Vagina (tissue), 2 donors: ENCODE measurements around the gene ZNF592. TPM values are rescaled to one million over a fixed set of nuclear protein-coding genes. Genes with fewer than 3 reads are reported as not detected.

Experiments used
- DNase-seq, 2 donors: peaks; one replicate each; pipeline ENCODE4 v3.0.0-alpha.2; 2017; ENCODE audit errors: extremely low spot score in 2 of 2
- H3K27ac ChIP-seq: fragments of 200-600 bp; sonication (generic); one replicate; pipeline ENCODE4 v1.5.1; 2019
- H3K27me3 ChIP-seq: fragments of 200-600 bp; sonication (generic); one replicate; pipeline ENCODE4 v1.5.1; 2019
- H3K36me3 ChIP-seq, 2 donors: fragments of 200-600 bp; sonication (generic); one replicate each; pipeline ENCODE4 v1.5.1; 2017 to 2019
- H3K4me1 ChIP-seq: fragments of 200-600 bp; sonication (generic); one replicate; pipeline ENCODE4 v1.5.1; 2019
- H3K4me3 ChIP-seq, 2 donors: fragments of 200-600 bp; sonication (generic); 1 replicate in 1 of 2; 2 replicates in 1 of 2; pipeline ENCODE4 v1.5.1; 2016 to 2019
- H3K9me3 ChIP-seq: fragments of 200-600 bp; sonication (generic); one replicate; pipeline ENCODE4 v1.5.1; 2019
- POLR2A ChIP-seq, 2 donors: fragments of 450-650 bp; IDR thresholded peaks; one replicate each; pipeline ENCODE4 v1.6.1; 2017; ENCODE audit warnings: antibody characterized with exemption in 2 of 2, mild to moderate bottlenecking in 2 of 2, moderate library complexity in 2 of 2
- POLR2AphosphoS5 ChIP-seq, 2 donors: sonication (generic); formaldehyde crosslinking; IDR thresholded peaks; one replicate each; pipeline ENCODE4 v1.9.0; 2017; ENCODE audit warnings: antibody characterized with exemption in 2 of 2, mild to moderate bottlenecking in 2 of 2, low read depth in 1 of 2; ENCODE audit not compliant: insufficient read depth in 1 of 2
- intact Hi-C: fragments of 100-400 bp; cut with DNase I; formaldehyde crosslinking; loops from one replicate; pipeline ENCODE4 v1.15.1; 2023
- total RNA-seq: library from RNA; depleted of rRNA; stranded (reverse); fragments of >200 nt; gene quantifications from one replicate; pipeline ENCODE4 v1.2.3, GENCODE V29; 2016
- TF ChIP-seq, protein P1 (sequence below), 3 experiments: fragments of 450-650 bp in 2 of 3; fragments of 200-600 bp in 1 of 3; sonication (generic) in 1 of 3; IDR thresholded peaks; one replicate each; pipeline ENCODE4 v1.5.1; 2017 to 2019; ENCODE audit warnings: antibody characterized with exemption in 3 of 3, mild to moderate bottlenecking in 2 of 3, moderate library complexity in 2 of 3

ZNF592 gene
- total RNA-seq, 1 donor from 2014 or later: 21.6 TPM

DNA sequence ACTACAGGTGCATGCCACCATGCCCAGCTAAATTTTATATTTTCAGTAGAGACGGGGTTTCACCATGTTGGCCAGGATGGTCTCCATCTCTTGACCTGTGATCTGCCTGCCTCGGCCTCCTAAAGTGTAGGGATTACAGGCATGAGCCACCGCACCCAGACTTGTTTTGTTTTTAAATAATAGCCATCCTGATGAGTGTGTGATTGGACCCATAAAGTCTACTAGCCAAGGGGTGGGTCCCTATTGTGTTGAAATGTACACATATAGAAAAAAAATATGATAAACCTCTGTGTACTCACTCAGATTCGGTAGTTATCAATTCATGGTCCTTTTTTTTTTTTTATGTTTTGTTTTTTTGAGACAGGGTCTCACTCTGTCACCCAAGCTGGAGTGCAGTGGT is 17.3 kb downstream of the ZNF592 start:
- intact Hi-C loops: no loop called here
- no peak overlapping the region for H3K4me3 ChIP-seq
- H3K27me3 ChIP-seq: no peaks in the 10 kb centered on the region
- peaks cover 44% of the 10 kb centered on the region for H3K4me1 ChIP-seq
- no peak for DNase-seq
- TF ChIP-seq, protein P1, sequence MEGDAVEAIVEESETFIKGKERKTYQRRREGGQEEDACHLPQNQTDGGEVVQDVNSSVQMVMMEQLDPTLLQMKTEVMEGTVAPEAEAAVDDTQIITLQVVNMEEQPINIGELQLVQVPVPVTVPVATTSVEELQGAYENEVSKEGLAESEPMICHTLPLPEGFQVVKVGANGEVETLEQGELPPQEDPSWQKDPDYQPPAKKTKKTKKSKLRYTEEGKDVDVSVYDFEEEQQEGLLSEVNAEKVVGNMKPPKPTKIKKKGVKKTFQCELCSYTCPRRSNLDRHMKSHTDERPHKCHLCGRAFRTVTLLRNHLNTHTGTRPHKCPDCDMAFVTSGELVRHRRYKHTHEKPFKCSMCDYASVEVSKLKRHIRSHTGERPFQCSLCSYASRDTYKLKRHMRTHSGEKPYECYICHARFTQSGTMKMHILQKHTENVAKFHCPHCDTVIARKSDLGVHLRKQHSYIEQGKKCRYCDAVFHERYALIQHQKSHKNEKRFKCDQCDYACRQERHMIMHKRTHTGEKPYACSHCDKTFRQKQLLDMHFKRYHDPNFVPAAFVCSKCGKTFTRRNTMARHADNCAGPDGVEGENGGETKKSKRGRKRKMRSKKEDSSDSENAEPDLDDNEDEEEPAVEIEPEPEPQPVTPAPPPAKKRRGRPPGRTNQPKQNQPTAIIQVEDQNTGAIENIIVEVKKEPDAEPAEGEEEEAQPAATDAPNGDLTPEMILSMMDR (IDR thresholded peaks at IDR 0.05): no peak
- TF ChIP-seq POLR2AphosphoS5 (IDR thresholded peaks at IDR 0.05; ENCODE audit: insufficient read depth in 1 of 2, low read depth in 1 of 2): no peak
- no peak for TF ChIP-seq POLR2A (IDR thresholded peaks at IDR 0.05)
- H3K36me3 ChIP-seq: peaks cover 0 to 16% of the 10 kb centered on the region in 2 donors
- no peaks in the 10 kb centered on the region for H3K9me3 ChIP-seq
- H3K27ac ChIP-seq: no peak overlapping the region

DNA sequence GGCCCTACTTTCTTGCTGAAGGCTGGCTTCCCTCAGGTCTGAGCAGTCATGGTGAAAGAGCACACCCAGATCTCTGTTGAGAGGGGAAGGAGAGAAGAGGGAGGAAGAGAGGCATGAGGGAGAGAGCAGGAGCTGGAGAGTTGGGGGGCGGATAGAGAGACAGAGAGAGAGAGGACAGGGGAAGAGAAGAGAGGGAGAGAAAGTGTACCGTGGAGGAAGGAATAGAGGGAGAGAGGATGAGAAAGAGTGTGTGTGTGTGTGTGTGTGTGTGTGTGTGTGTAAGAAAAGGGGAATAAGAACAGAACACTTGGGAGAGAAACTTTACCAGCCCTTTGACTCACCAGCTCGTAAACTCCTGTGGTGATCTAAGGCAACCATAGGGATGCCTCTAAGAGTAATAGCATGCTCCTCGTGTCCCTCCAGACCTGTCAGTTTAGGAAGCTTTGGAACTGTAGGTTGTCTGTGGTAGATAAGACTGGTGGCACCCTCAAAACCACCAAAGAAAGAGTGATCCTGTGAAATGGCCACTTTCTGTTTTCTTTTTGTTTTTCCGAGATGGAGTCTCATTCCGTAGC is 18.2 kb downstream of the ZNF592 start:
- no peak overlapping the region for H3K4me3 ChIP-seq
- peaks cover 0 to 19% of the 10 kb centered on the region in 2 donors for H3K36me3 ChIP-seq
- H3K9me3 ChIP-seq: no peaks in the 10 kb centered on the region
- H3K27me3 ChIP-seq: no peaks in the 10 kb centered on the region
- intact Hi-C loops: no loop called here
- DNase-seq: no peak
- TF ChIP-seq, protein P1 (IDR thresholded peaks at IDR 0.05): no peak
- no peak for TF ChIP-seq POLR2AphosphoS5 (IDR thresholded peaks at IDR 0.05; ENCODE audit: insufficient read depth in 1 of 2, low read depth in 1 of 2)
- TF ChIP-seq POLR2A (IDR thresholded peaks at IDR 0.05): no peak
- no peak overlapping the region for H3K27ac ChIP-seq
- peaks cover 37% of the 10 kb centered on the region for H3K4me1 ChIP-seq

DNA sequence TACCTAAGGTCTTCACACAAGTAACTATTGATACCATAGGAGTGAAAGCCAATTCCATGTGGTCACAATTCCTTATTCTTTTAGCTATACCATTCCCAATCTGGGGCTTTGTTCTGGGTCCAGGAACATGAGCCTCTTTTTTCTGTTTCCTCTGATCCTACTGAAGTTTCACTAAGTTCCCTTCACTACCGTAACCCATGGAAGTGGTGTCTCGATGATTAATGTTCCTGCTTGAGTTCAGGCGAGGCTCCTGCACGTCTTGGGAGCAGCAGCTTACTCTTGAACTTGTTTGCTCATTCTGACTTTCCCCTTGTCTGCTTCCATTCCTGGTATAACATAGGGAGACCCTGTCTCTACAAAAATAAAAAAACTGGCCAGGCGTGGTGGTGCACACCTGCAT is 23.6 kb downstream of the ZNF592 start:
- H3K36me3 ChIP-seq: peaks cover 0 to 24% of the 10 kb centered on the region in 2 donors
- intact Hi-C loops: no loop called here
- TF ChIP-seq POLR2AphosphoS5 (IDR thresholded peaks at IDR 0.05; ENCODE audit: insufficient read depth in 1 of 2, low read depth in 1 of 2): no peak

DNA sequence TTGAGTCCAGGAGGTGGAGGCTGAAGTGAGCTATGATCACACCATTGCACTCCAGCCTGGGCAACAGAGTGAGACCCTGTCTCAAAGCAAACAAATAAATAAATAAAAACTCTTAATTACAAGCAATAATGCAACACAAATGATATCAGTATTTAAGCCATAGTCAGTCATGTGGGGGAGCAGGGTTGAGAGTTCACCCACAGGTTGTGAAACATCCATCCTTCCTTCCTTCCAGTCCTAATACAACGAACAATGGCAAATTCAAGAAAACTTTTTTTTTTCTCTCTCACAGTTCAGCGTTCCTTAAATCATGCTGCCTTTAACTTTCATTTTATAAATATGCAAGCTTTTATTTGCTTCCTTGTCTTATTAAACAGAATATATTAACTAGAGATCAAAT is 24.1 kb downstream of the ZNF592 start:
- no peak for DNase-seq
- intact Hi-C loops: no loop called here
- no peak overlapping the region for H3K27ac ChIP-seq
- no peaks in the 10 kb centered on the region for H3K27me3 ChIP-seq
- H3K4me3 ChIP-seq: no peak overlapping the region
- TF ChIP-seq POLR2A (IDR thresholded peaks at IDR 0.05) (no peak), POLR2AphosphoS5 (IDR thresholded peaks at IDR 0.05; ENCODE audit: insufficient read depth in 1 of 2, low read depth in 1 of 2) (no peak)
- TF ChIP-seq, protein P1 (IDR thresholded peaks at IDR 0.05): no peak
- H3K9me3 ChIP-seq: no peaks in the 10 kb centered on the region
- H3K36me3 ChIP-seq: peaks cover 0 to 19% of the 10 kb centered on the region in 2 donors
- peaks cover 21% of the 10 kb centered on the region for H3K4me1 ChIP-seq

More for the DNA sequence above, 23.6 kb downstream of the ZNF592 start:
- Histone ChIP-seq H3K4me1 (peaks cover 21% of the 10 kb centered on the region), H3K27me3 (no peaks in the 10 kb centered on the region), H3K9me3 (no peaks in the 10 kb centered on the region), H3K27ac (no peak overlapping the region), H3K4me3 (no peak overlapping the region)
- no peak for DNase-seq

DNA sequence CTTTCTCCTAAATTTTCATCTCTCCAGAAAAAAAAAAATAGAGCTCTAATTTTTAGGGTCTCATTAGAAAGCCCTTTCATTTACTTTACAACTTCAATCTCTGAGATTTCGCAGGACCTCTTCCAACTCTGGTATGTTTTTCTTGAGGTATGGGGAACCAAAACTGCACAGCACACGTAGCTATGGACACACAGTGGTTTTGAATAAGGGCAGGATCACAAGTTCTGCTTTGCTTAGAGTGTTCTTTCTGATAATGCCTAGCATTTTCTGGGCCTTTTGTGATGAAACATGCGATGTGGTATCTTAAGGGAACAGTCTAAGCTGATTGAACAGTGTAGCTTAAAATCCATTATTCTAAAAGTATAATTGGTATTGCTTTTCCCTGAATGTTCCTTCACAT is 25.3 kb downstream of the ZNF592 start:
- intact Hi-C loops: no loop called here
- TF ChIP-seq POLR2A (IDR thresholded peaks at IDR 0.05) (no peak), POLR2AphosphoS5 (IDR thresholded peaks at IDR 0.05; ENCODE audit: insufficient read depth in 1 of 2, low read depth in 1 of 2) (no peak)
- TF ChIP-seq, protein P1 (IDR thresholded peaks at IDR 0.05): no peak
- Histone ChIP-seq H3K4me3 (no peak overlapping the region), H3K36me3 (peaks cover 0 to 19% of the 10 kb centered on the region in 2 donors), H3K27ac (no peak overlapping the region), H3K4me1 (peaks cover 21% of the 10 kb centered on the region), H3K9me3 (no peaks in the 10 kb centered on the region), H3K27me3 (no peaks in the 10 kb centered on the region)
- no peak for DNase-seq
